DND-41 (cell line): ENCODE results near the gene CTF1.
A peak's percentile ranks its signal among the peaks of the same experiment; 100 is the strongest.

Experiments used
- ATAC-seq: fragments of 200-7000 bp; cut with Tn5 transposase; 3 replicates; pipeline ENCODE4 v1.9.1; 2021; ENCODE audit warnings: low read depth; ENCODE audit not compliant: insufficient read depth
- DNase-seq: peaks from one replicate; pipeline ENCODE4 v3.0.0-alpha.2; 2020
- H2AFZ ChIP-seq: 2 replicates; pipeline ENCODE4 v1.6.0; 2012; ENCODE audit warnings: low read depth, low read length
- H3K27ac ChIP-seq: 2 replicates; pipeline ENCODE4 v1.5.1; 2012; ENCODE audit warnings: low read length, inconsistent platforms
- H3K27me3 ChIP-seq: fragments of 200-600 bp; sonication (generic); 2 replicates; pipeline ENCODE4 v1.6.0; 2012; ENCODE audit warnings: low read length, mild to moderate bottlenecking, inconsistent platforms; ENCODE audit not compliant: insufficient read depth, poor library complexity
- H3K36me3 ChIP-seq: 2 replicates; pipeline ENCODE4 v1.5.1; 2012; ENCODE audit warnings: low read length, inconsistent platforms; ENCODE audit not compliant: insufficient read depth
- H3K4me1 ChIP-seq: 2 replicates; pipeline ENCODE4 v1.5.1; 2012; ENCODE audit warnings: mild to moderate bottlenecking, low read length; ENCODE audit not compliant: insufficient read depth
- H3K4me2 ChIP-seq: 2 replicates; pipeline ENCODE4 v1.6.0; 2012; ENCODE audit warnings: mild to moderate bottlenecking, moderate library complexity, low read length, inconsistent platforms; ENCODE audit not compliant: insufficient read depth
- H3K4me3 ChIP-seq, 2 experiments: fragments of 200-600 bp in 1 of 2; shearing (Covaris generic) in 1 of 2; 2 replicates each; pipeline ENCODE4 v1.5.1; 2012 to 2016; ENCODE audit warnings: inconsistent platforms in 2 of 2, low read length in 2 of 2, mild to moderate bottlenecking in 2 of 2, low read depth in 1 of 2, moderate library complexity in 1 of 2
- H3K79me2 ChIP-seq: 2 replicates; pipeline ENCODE4 v1.6.0; 2012; ENCODE audit warnings: low read length, inconsistent platforms; ENCODE audit not compliant: insufficient read depth
- H3K9ac ChIP-seq: 2 replicates; pipeline ENCODE4 v1.6.0; 2012; ENCODE audit warnings: low read depth, mild to moderate bottlenecking, inconsistent platforms, low read length, moderate library complexity
- H3K9me3 ChIP-seq: 2 replicates; pipeline ENCODE4 v1.5.1; 2012; ENCODE audit warnings: low read length, moderate library complexity, mild to moderate bottlenecking, inconsistent platforms; ENCODE audit not compliant: insufficient read depth, severe bottlenecking
- H4K20me1 ChIP-seq: 2 replicates; pipeline ENCODE4 v1.6.0; 2012; ENCODE audit warnings: low read length; ENCODE audit not compliant: insufficient read depth
- EZH2 ChIP-seq: IDR thresholded peaks from 3 replicates; pipeline ENCODE4 v1.6.1; 2012; ENCODE audit warnings: borderline replicate concordance, low read depth, mild to moderate bottlenecking, moderate library complexity, low read length, inconsistent platforms; ENCODE audit not compliant: severe bottlenecking
- TF ChIP-seq, protein P1 (sequence below): IDR thresholded peaks from 2 replicates; pipeline ENCODE4 v1.5.1; 2012; ENCODE audit warnings: borderline replicate concordance, low read length, moderate library complexity, mild to moderate bottlenecking; ENCODE audit not compliant: poor library complexity, severe bottlenecking; ENCODE audit errors: extremely low read depth

The CTF1 gene

DNA sequence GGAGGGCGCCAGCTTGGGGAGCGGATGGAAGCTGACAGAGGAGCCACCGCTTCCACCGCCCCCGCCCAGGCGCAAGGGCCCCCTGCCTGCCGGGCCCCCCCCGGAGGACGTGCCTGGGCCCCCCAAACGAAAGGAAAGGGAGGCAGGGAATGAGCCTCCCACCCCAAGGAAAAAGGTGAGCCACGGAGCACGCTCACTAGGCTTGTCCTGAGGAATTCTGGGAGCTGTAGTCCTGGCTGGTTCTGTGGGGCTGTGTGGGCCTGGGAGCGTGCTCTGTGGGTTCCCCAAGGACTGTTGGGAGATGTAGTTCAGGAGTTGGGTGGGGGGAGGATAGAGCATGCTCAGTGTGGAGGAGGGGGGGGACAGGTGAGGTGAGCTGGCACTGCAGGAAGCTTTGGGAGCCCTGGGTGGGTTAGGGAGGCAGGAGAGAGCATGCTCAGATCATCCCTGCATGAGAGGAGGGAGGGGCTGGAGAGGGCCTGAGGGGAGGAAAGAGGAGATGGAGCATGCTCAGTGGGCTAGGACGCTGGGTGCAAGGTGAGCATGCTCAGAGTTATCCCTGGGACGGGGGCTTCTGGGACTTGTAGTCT is 31.5 kb downstream of the CTF1 start:
- peak; percentile 27 for ATAC-seq
- H4K20me1 ChIP-seq: peaks cover 18% of the 10 kb centered on the region
- peaks cover 71% of the 10 kb centered on the region for H3K36me3 ChIP-seq
- peak overlapping the region; percentile 15; the same call in 1 of the 2 replicates for H3K4me2 ChIP-seq
- no peaks in the 10 kb centered on the region for H3K9me3 ChIP-seq
- no peak overlapping the region for H2AFZ ChIP-seq
- no peak overlapping the region for H3K9ac ChIP-seq
- H3K4me1 ChIP-seq: peaks cover 35% of the 10 kb centered on the region
- H3K27me3 ChIP-seq: no peaks in the 10 kb centered on the region
- TF ChIP-seq, protein P1, sequence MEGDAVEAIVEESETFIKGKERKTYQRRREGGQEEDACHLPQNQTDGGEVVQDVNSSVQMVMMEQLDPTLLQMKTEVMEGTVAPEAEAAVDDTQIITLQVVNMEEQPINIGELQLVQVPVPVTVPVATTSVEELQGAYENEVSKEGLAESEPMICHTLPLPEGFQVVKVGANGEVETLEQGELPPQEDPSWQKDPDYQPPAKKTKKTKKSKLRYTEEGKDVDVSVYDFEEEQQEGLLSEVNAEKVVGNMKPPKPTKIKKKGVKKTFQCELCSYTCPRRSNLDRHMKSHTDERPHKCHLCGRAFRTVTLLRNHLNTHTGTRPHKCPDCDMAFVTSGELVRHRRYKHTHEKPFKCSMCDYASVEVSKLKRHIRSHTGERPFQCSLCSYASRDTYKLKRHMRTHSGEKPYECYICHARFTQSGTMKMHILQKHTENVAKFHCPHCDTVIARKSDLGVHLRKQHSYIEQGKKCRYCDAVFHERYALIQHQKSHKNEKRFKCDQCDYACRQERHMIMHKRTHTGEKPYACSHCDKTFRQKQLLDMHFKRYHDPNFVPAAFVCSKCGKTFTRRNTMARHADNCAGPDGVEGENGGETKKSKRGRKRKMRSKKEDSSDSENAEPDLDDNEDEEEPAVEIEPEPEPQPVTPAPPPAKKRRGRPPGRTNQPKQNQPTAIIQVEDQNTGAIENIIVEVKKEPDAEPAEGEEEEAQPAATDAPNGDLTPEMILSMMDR: no peak
- H3K79me2 ChIP-seq: peaks cover 31% of the 10 kb centered on the region
- H3K4me3 ChIP-seq: no peak overlapping the region
- DNase-seq: peak; percentile 63
- H3K27ac ChIP-seq: no peak overlapping the region

GRCh38 chr16:30928390-30928789 is 32.0 kb downstream of the CTF1 start:
- no peak overlapping the region for H3K4me3 ChIP-seq
- H3K36me3 ChIP-seq: peaks cover 72% of the 10 kb centered on the region
- DNase-seq: no peak
- ATAC-seq: no peak
- H3K79me2 ChIP-seq: peaks cover 31% of the 10 kb centered on the region
- H3K4me2 ChIP-seq: peak overlapping the region; percentile 15; the same call in 1 of the 2 replicates
- no peak for TF ChIP-seq EZH2
- TF ChIP-seq, protein P1: no peak
- H3K9me3 ChIP-seq: no peaks in the 10 kb centered on the region
- H4K20me1 ChIP-seq: peaks cover 18% of the 10 kb centered on the region
- H3K4me1 ChIP-seq: peaks cover 35% of the 10 kb centered on the region
- H3K27ac ChIP-seq: no peak overlapping the region
- no peaks in the 10 kb centered on the region for H3K27me3 ChIP-seq
- H3K9ac ChIP-seq: no peak overlapping the region
- no peak overlapping the region for H2AFZ ChIP-seq

- Histone ChIP-seq H3K9ac (no peak overlapping the region), H4K20me1 (peaks cover 18% of the 10 kb centered on the region), H3K4me1 (peaks cover 35% of the 10 kb centered on the region), H2AFZ (no peak overlapping the region), H3K36me3 (peaks cover 77% of the 10 kb centered on the region), H3K4me3 (no peak overlapping the region), H3K27ac (no peak overlapping the region), H3K79me2 (peaks cover 27% of the 10 kb centered on the region), H3K9me3 (no peaks in the 10 kb centered on the region), H3K4me2 (no peak overlapping the region), H3K27me3 (no peaks in the 10 kb centered on the region)
- TF ChIP-seq, protein P1: no peak
- no peak for TF ChIP-seq EZH2
- DNase-seq (no peak), ATAC-seq (no peak)
These were observed 32.8 kb downstream of the CTF1 start for GRCh38 chr16:30929167-30929566.

GRCh38 chr16:30930160-30930571 is 33.8 kb downstream of the CTF1 start:
- no peak overlapping the region for H2AFZ ChIP-seq

More at GRCh38 chr16:30930160-30930571, 33.8 kb downstream of the CTF1 start:
- Histone ChIP-seq H3K4me3 (no peak overlapping the region), H3K4me1 (peaks cover 25% of the 10 kb centered on the region), H4K20me1 (peaks cover 17% of the 10 kb centered on the region), H3K9ac (no peak overlapping the region), H3K9me3 (no peaks in the 10 kb centered on the region), H3K79me2 (peaks cover 17% of the 10 kb centered on the region), H3K4me2 (no peak overlapping the region), H3K36me3 (peaks cover 83% of the 10 kb centered on the region), H3K27ac (no peak overlapping the region), H3K27me3 (no peaks in the 10 kb centered on the region)
- DNase-seq (no peak), ATAC-seq (no peak)
- TF ChIP-seq, protein P1: no peak
- TF ChIP-seq EZH2: no peak
